ENCODE data around the gene ARL16.
A peak's percentile ranks its signal among the peaks of the same experiment; 100 is the strongest.
"Not testable (repeated sequence)": the region's sequence is repeated elsewhere in the genome, so short reads cannot be mapped to it uniquely, and the experiment has no call there.

ARL16 gene

GRCh38 chr17:81676906-81677305 is 6.7 kb downstream of the ARL16 start:
- H3K27me3 ChIP-seq (ENCODE audit: insufficient read depth, poor library complexity, severe bottlenecking), result no peaks in the 10 kb centered on the region
- H3K4me1 ChIP-seq (ENCODE audit: insufficient read depth, poor library complexity, severe bottlenecking), result no peaks in the 10 kb centered on the region
- no peak overlapping the region for H3K27ac ChIP-seq (ENCODE audit: poor library complexity, severe bottlenecking)
- no peak overlapping the region for H3K4me3 ChIP-seq (ENCODE audit: severe bottlenecking)
- no peak for TF ChIP-seq CTCF (IDR thresholded peaks at IDR 0.05; ENCODE audit: poor library complexity, severe bottlenecking)
- H3K36me3 ChIP-seq (ENCODE audit: low read depth), result peaks cover 27% of the 10 kb centered on the region
- DNase-seq (ENCODE audit: low spot score), result no peak
- ATAC-seq (ENCODE audit: low read depth), result 0 out of 3 replicates have a peak, but pooled peaks have one; percentile 12
- H3K9me3 ChIP-seq (ENCODE audit: severe bottlenecking), result no peaks in the 10 kb centered on the region

- not testable (repeated sequence) for H3K4me3 ChIP-seq (ENCODE audit: severe bottlenecking); DNase-seq (ENCODE audit: low spot score); H3K4me1 ChIP-seq (ENCODE audit: insufficient read depth, poor library complexity, severe bottlenecking); ATAC-seq (ENCODE audit: low read depth); H3K9me3 ChIP-seq (ENCODE audit: severe bottlenecking); H3K27ac ChIP-seq (ENCODE audit: poor library complexity, severe bottlenecking); H3K27me3 ChIP-seq (ENCODE audit: insufficient read depth, poor library complexity, severe bottlenecking)
- H3K36me3 ChIP-seq (ENCODE audit: low read depth), result peaks cover 40% of the 10 kb centered on the region
- peak; percentile 66 for TF ChIP-seq CTCF (IDR thresholded peaks at IDR 0.05; ENCODE audit: poor library complexity, severe bottlenecking)
Observed at GRCh38 chr17:81675515-81676221, 7.9 kb downstream of the ARL16 start.

GRCh38 chr17:81673561-81674258 is 9.9 kb downstream of the ARL16 start:
- ATAC-seq (ENCODE audit: low read depth) (no peak), DNase-seq (ENCODE audit: low spot score) (no peak)
- Histone ChIP-seq H3K27ac (ENCODE audit: poor library complexity, severe bottlenecking) (no peak overlapping the region), H3K9me3 (ENCODE audit: severe bottlenecking) (no peaks in the 10 kb centered on the region), H3K4me3 (ENCODE audit: severe bottlenecking) (no peak overlapping the region), H3K36me3 (ENCODE audit: low read depth) (peaks cover 59% of the 10 kb centered on the region), H3K27me3 (ENCODE audit: insufficient read depth, poor library complexity, severe bottlenecking) (no peaks in the 10 kb centered on the region), H3K4me1 (ENCODE audit: insufficient read depth, poor library complexity, severe bottlenecking) (no peaks in the 10 kb centered on the region)
- no peak for TF ChIP-seq CTCF (IDR thresholded peaks at IDR 0.05; ENCODE audit: poor library complexity, severe bottlenecking)

- no peaks in the 10 kb centered on the region for H3K27me3 ChIP-seq (ENCODE audit: insufficient read depth, poor library complexity, severe bottlenecking)
- ATAC-seq (ENCODE audit: low read depth) (no peak), DNase-seq (ENCODE audit: low spot score) (no peak)
- H3K9me3 ChIP-seq (ENCODE audit: severe bottlenecking), result no peaks in the 10 kb centered on the region
- H3K4me1 ChIP-seq (ENCODE audit: insufficient read depth, poor library complexity, severe bottlenecking), result peaks cover 3% of the 10 kb centered on the region
- H3K4me3 ChIP-seq (ENCODE audit: severe bottlenecking), result no peak overlapping the region
- H3K27ac ChIP-seq (ENCODE audit: poor library complexity, severe bottlenecking), result no peak overlapping the region
- TF ChIP-seq CTCF (IDR thresholded peaks at IDR 0.05; ENCODE audit: poor library complexity, severe bottlenecking), result no peak
- H3K36me3 ChIP-seq (ENCODE audit: low read depth), result peaks cover 66% of the 10 kb centered on the region
Observed at GRCh38 chr17:81672954-81673353, 10.6 kb downstream of the ARL16 start.

GRCh38 chr17:81672504-81672903 is 11.1 kb downstream of the ARL16 start:
- Histone ChIP-seq H3K27me3 (ENCODE audit: insufficient read depth, poor library complexity, severe bottlenecking) (no peaks in the 10 kb centered on the region), H3K36me3 (ENCODE audit: low read depth) (peaks cover 70% of the 10 kb centered on the region)

More at GRCh38 chr17:81672504-81672903, 11.1 kb downstream of the ARL16 start:
- DNase-seq (ENCODE audit: low spot score) (peak; percentile 64), ATAC-seq (ENCODE audit: low read depth) (no peak)
- Histone ChIP-seq H3K27ac (ENCODE audit: poor library complexity, severe bottlenecking) (no peak overlapping the region), H3K4me1 (ENCODE audit: insufficient read depth, poor library complexity, severe bottlenecking) (peaks cover 7% of the 10 kb centered on the region), H3K4me3 (ENCODE audit: severe bottlenecking) (no peak overlapping the region), H3K9me3 (ENCODE audit: severe bottlenecking) (no peaks in the 10 kb centered on the region)
- TF ChIP-seq CTCF (IDR thresholded peaks at IDR 0.05; ENCODE audit: poor library complexity, severe bottlenecking), result no peak
